HEK293T (cell line): ENCODE results near the gene ATP8A2.

ENCODE experiments used
- ARNT ChIP-seq: fragments of 450-650 bp; IDR thresholded peaks from 2 replicates; pipeline ENCODE4 v1.6.1; 2017; ENCODE audit warnings: mild to moderate bottlenecking
- CTBP1 ChIP-seq: fragments of 450-650 bp; IDR thresholded peaks from 2 replicates; pipeline ENCODE4 v1.6.1; 2016; ENCODE audit warnings: borderline replicate concordance
- L3MBTL2 ChIP-seq: fragments of 450-650 bp; conservative IDR thresholded peaks from 2 replicates; pipeline ENCODE4 v1.6.1; 2016; ENCODE audit warnings: mild to moderate bottlenecking
- SUZ12 ChIP-seq: fragments of 450-650 bp; IDR thresholded peaks from 2 replicates; pipeline ENCODE4 v1.6.1; 2016; ENCODE audit warnings: mild to moderate bottlenecking
- ZNF384 ChIP-seq: fragments of 450-650 bp; IDR thresholded peaks from 2 replicates; pipeline ENCODE4 v1.6.1; 2016
- TF ChIP-seq, protein P1 (sequence below): fragments of 450-650 bp; IDR thresholded peaks from 2 replicates; pipeline ENCODE4 v1.6.1; 2016

DNA sequence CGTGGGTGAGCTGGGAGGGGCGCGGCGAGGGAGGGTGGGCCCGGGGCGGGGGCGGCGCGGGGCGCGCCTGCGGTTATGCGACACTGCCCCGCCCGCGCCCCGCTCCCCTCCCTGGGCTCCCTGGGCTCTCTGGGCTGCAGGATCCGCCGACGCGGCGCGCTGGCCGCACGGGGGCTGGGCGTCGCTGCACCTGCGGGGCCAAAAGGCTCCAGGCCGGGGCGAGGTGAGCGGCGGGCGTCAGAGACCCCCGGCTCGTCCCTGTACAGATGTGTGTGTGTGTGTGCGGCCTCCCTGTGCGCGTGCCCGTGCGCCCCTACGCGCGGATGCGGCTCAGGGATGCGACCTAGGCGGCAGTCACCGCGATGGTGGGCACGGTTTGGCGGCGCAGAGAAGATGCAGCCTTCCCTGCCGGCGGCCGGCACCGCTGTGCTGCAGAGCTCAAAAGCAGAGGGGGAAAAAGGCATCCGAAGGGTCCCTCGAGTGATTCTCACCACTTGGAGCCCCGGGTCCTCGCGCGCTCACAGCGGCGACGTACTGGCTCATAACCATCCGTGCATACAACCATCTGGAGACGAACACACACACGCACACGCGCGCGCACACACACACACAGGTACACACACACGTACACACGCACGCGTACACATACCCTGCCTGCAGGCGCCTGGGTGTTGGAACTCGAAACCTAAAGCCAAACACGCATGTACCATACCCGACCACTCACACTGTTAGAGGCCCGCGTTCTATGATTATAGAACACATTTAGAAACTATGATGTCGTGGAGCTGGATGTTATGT, 709 bp downstream of the ATP8A2 start:
- TF ChIP-seq, protein P1, sequence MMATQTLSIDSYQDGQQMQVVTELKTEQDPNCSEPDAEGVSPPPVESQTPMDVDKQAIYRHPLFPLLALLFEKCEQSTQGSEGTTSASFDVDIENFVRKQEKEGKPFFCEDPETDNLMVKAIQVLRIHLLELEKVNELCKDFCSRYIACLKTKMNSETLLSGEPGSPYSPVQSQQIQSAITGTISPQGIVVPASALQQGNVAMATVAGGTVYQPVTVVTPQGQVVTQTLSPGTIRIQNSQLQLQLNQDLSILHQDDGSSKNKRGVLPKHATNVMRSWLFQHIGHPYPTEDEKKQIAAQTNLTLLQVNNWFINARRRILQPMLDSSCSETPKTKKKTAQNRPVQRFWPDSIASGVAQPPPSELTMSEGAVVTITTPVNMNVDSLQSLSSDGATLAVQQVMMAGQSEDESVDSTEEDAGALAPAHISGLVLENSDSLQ: no peak
- TF ChIP-seq ARNT: no peak
- TF ChIP-seq ZNF384: no peak
- no peak for TF ChIP-seq CTBP1
- TF ChIP-seq L3MBTL2: no peak
- no peak for TF ChIP-seq SUZ12
